Peyer's patch (tissue), 4 donors: ENCODE data around the gene STRIP1. TPM values are rescaled to one million over a fixed set of nuclear protein-coding genes. Genes with fewer than 3 reads are reported as not detected.

Source experiments
- DNase-seq, 3 donors: peaks; one replicate each; pipeline ENCODE4 v3.0.0-alpha.2; 2017 to 2019
- H3K27ac ChIP-seq, 4 donors: fragments of 200-600 bp; sonication (generic); one replicate each; pipeline ENCODE4 v1.5.1; 2016 to 2019
- H3K27me3 ChIP-seq, 2 donors: fragments of 200-600 bp; sonication (generic); one replicate each; pipeline ENCODE4 v1.5.1; 2019
- H3K36me3 ChIP-seq, 3 donors: fragments of 200-600 bp; sonication (generic); one replicate each; pipeline ENCODE4 v1.5.1; 2016 to 2019
- H3K4me1 ChIP-seq, 4 donors: fragments of 200-600 bp; sonication (generic); one replicate each; pipeline ENCODE4 v1.5.1; 2016 to 2019
- H3K4me3 ChIP-seq, 4 donors: fragments of 200-600 bp; sonication (generic); 1 replicate in 3 of 4; 2 replicates in 1 of 4; pipeline ENCODE4 v1.5.1; 2016 to 2019; ENCODE audit warnings: mild to moderate bottlenecking in 1 of 4
- H3K9me3 ChIP-seq, 4 donors: fragments of 200-600 bp; sonication (generic); one replicate each; pipeline ENCODE4 v1.5.1; 2016 to 2019; ENCODE audit warnings: mild to moderate bottlenecking in 1 of 4
- POLR2A ChIP-seq, 2 donors: fragments of 450-650 bp; IDR thresholded peaks; one replicate each; pipeline ENCODE4 v1.5.1; 2017; ENCODE audit warnings: antibody characterized with exemption in 2 of 2, mild to moderate bottlenecking in 2 of 2, moderate library complexity in 2 of 2
- total RNA-seq, 4 donors: library from RNA; depleted of rRNA; stranded (reverse); fragments of >200 nt; gene quantifications; one replicate each; pipeline ENCODE4 v1.1.0, GENCODE V29; 2016
- TF ChIP-seq, protein P1 (sequence below), 6 experiments: fragments of 450-650 bp in 4 of 6; fragments of 200-600 bp in 2 of 6; sonication (generic) in 1 of 6; IDR thresholded peaks; one replicate each; pipeline ENCODE4 v1.5.1; 2017 to 2019; ENCODE audit warnings: antibody characterized with exemption in 6 of 6, mild to moderate bottlenecking in 3 of 6, moderate library complexity in 1 of 6

The STRIP1 gene
- total RNA-seq, 4 donors from 2014 or later = 25.6 to 117 (median 95.1) TPM

DNA sequence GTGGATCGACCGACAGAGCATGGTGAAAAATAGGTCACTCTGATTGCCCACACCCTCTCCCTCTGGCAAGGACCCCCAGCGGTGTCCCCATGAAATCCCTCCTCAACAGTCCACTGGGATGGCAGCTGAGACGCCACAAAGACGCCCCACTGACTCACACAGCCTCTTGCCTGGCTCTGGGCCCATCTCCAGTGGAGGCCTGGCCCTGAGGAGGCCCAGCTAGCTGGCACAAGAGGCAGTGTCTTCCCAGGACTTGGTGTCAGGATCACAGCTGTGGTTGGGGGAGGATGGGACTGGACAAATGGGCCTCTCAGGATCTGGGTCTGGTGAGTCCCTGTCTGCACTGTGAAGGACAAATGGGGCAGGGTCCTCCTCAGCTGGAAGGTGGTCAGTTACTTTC, 31.4 kb downstream of the STRIP1 start:
- Histone ChIP-seq H3K4me3 (no peak overlapping the region), H3K27ac (no peak overlapping the region), H3K4me1 (peaks cover 3 to 37% (median 23%) of the 10 kb centered on the region in 4 donors), H3K27me3 (peaks cover 0 to 40% of the 10 kb centered on the region in 2 donors), H3K9me3 (no peaks in the 10 kb centered on the region), H3K36me3 (peaks cover 0 to 2% (median 0%) of the 10 kb centered on the region in 3 donors)
- TF ChIP-seq, protein P1, sequence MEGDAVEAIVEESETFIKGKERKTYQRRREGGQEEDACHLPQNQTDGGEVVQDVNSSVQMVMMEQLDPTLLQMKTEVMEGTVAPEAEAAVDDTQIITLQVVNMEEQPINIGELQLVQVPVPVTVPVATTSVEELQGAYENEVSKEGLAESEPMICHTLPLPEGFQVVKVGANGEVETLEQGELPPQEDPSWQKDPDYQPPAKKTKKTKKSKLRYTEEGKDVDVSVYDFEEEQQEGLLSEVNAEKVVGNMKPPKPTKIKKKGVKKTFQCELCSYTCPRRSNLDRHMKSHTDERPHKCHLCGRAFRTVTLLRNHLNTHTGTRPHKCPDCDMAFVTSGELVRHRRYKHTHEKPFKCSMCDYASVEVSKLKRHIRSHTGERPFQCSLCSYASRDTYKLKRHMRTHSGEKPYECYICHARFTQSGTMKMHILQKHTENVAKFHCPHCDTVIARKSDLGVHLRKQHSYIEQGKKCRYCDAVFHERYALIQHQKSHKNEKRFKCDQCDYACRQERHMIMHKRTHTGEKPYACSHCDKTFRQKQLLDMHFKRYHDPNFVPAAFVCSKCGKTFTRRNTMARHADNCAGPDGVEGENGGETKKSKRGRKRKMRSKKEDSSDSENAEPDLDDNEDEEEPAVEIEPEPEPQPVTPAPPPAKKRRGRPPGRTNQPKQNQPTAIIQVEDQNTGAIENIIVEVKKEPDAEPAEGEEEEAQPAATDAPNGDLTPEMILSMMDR (IDR thresholded peaks at IDR 0.05) = no peak
- no peak for TF ChIP-seq POLR2A (IDR thresholded peaks at IDR 0.05)
- DNase-seq = peak in 1 of 3 donors; percentile 39

DNA sequence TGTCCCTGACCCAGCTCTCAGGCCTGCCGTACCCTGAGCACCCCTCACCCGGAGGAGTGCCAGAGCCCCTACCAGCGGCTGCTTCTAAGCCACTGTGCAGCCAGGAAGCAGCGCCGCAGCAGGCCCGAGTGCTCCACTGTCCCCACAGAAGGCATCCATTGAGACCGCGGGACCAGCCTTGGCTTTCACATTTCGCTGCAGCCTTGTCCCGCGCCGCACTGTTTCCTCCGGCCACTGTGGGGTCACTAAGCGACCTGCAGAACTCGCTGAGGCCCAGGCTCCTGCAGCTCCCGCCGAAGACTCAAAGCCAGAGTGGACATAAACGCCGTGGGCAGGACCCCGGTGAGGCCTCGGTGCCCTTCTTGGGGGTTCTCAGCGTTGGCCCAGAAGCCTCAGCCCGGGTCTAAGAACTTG, 33.1 kb downstream of the STRIP1 start:
- peaks cover 0 to 48% of the 10 kb centered on the region in 2 donors for H3K27me3 ChIP-seq
- TF ChIP-seq, protein P1 (IDR thresholded peaks at IDR 0.05) = no peak
- TF ChIP-seq POLR2A (IDR thresholded peaks at IDR 0.05) = no peak
- no peak overlapping the region for H3K27ac ChIP-seq
- H3K4me1 ChIP-seq = peaks cover 3 to 39% (median 23%) of the 10 kb centered on the region in 4 donors
- no peak for DNase-seq
- no peak overlapping the region for H3K4me3 ChIP-seq
- H3K36me3 ChIP-seq = no peaks in the 10 kb centered on the region
- H3K9me3 ChIP-seq = no peaks in the 10 kb centered on the region

DNA sequence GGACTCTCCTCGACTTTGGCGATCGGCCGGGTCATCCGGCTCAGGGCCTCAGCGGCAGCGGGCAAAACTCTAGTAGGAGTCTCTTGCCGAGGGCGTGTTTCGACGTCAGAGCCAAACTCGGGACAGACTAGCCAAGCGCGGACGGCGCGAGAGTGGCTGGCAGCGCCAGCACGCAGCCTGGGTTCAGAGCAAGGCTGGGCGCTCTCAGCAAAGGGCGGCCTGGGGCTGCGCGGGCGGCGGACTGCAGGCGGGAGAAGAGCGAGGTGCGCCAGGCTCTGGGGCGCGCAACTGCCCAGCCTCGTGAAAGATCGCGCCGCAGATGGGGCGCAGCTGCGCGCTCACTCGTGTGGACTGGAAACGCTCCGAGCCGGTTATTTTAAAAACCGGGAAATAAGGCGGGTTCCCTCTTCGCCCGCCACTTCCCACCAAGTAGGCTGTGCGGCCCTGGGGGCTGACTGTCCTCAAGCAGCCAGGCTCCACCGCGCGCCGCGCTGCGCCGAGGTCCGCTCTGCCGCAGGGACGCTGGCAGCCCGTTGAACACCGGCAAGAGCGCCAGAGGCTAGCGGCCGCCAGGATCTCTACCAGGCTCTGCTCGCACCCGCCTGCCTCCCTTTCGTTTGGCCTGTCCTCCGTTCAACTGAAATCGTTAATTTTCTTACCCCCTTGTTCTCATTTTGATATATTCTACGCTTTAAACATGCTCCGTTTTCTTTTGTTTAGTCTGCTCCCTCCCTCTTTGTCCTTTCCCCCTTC, 33.6 kb downstream of the STRIP1 start:
- DNase-seq = no peak
- Histone ChIP-seq H3K27me3 (peaks cover 0 to 48% of the 10 kb centered on the region in 2 donors), H3K27ac (no peak overlapping the region), H3K9me3 (no peaks in the 10 kb centered on the region), H3K4me3 (peak overlapping the region in 2 of 4 donors; percentile 12 to 27), H3K4me1 (peaks cover 3 to 39% (median 23%) of the 10 kb centered on the region in 4 donors), H3K36me3 (no peaks in the 10 kb centered on the region)
- no peak for TF ChIP-seq POLR2A (IDR thresholded peaks at IDR 0.05)
- TF ChIP-seq, protein P1 (IDR thresholded peaks at IDR 0.05) = no peak

DNA sequence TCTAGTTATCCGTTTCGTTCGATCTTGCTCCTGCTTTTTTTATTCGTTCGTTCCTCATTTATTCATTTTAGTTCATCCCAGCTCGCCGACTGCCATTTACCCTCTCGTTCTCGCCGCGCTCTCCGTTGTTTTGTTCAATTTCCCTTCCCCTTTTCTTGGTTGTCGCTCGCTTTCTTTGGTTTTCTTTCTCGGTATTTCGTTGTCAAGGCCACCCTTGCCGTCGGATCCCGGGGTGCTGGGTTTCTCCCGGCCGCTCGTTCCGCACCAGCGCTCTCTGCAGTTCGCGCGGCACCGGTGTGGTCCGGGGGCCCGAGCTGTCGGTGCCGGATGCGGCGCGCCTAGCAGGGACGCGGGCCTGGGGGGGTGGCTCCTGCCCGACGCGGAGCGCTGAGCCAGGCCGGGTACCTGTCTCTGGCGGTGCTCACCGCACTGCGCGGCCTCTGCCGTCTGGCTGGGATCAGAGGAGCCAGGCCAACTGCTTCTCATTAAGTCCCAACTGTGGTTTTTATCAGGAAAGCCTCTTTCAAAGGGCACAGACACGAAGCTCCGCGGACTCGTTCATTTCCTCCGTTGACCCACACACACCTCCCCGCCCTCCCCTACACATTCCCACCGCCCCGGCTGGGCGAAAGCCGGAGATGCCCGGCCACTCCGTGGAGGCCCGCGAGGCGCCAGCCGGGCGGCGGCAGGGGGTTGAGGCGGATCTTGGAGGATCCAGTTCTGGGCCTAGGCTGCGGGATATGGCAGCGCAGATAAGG, 34.4 kb downstream of the STRIP1 start:
- Histone ChIP-seq H3K4me1 (peaks cover 3 to 39% (median 23%) of the 10 kb centered on the region in 4 donors), H3K27ac (no peak overlapping the region), H3K4me3 (peak overlapping the region in 1 of 4 donors; percentile 27), H3K27me3 (peaks cover 0 to 48% of the 10 kb centered on the region in 2 donors), H3K36me3 (no peaks in the 10 kb centered on the region), H3K9me3 (no peaks in the 10 kb centered on the region)
- TF ChIP-seq, protein P1 (IDR thresholded peaks at IDR 0.05) = no peak
- no peak for TF ChIP-seq POLR2A (IDR thresholded peaks at IDR 0.05)
- DNase-seq = no peak

DNA sequence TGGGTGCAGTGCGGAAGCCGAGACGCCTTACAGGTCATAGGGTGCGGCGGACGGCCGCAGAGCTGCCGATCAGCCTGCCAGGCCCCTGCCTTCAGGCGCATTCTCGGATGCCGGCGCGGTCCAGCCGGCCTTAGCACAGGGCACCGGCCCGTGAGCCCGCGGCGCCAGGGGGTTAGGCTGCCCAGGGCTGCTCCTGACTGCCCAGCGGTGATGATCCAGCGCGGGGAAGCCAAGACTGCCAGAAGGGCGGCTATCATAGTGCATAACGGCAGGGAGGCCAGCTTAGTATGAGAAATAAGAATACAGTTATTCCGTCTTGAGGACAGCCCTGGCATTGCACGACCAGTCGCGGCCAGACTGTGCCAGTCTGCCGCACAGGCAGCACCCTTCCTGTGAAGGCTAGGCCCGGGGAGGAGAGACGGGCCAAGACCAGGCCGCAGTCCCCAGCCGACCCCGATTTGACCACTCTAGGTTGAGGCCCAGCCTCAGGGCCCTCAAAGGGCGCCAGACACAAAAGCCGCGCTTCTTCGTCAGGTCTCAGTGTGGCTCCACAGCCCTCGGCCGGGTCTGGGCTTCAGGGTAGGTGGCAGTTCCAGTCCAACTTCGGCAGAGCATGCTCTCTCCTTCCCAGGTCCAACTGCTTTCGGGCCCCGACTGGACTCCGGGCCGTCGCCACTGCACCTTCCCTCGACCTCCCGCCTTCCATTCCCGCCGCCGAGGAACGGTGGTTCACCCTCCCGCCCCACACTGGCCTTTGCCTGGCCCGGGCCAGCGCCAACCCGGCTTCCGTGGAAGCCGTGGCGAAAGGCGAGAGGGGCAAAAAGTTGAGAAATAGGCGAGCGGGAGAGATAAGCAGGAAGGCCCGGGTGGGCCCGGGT, 35.2 kb downstream of the STRIP1 start:
- TF ChIP-seq POLR2A (IDR thresholded peaks at IDR 0.05) = no peak
- TF ChIP-seq, protein P1 (IDR thresholded peaks at IDR 0.05) = no peak
- H3K27me3 ChIP-seq = peaks cover 0 to 48% of the 10 kb centered on the region in 2 donors
- H3K36me3 ChIP-seq = no peaks in the 10 kb centered on the region
- H3K4me1 ChIP-seq = peaks cover 3 to 39% (median 23%) of the 10 kb centered on the region in 4 donors
- H3K4me3 ChIP-seq = peak overlapping the region in 2 of 4 donors; percentile 27 to 30
- H3K9me3 ChIP-seq = no peaks in the 10 kb centered on the region
- DNase-seq = no peak
- H3K27ac ChIP-seq = no peak overlapping the region
